ENCODE results near the gene ACOT11. TPM values are rescaled to one million over a fixed set of nuclear protein-coding genes. Genes with fewer than 3 reads are reported as not detected.

ACOT11 gene
- 0.50 TPM for polyA plus RNA-seq (2012; ENCODE audit: insufficient read length, low read depth)

DNA sequence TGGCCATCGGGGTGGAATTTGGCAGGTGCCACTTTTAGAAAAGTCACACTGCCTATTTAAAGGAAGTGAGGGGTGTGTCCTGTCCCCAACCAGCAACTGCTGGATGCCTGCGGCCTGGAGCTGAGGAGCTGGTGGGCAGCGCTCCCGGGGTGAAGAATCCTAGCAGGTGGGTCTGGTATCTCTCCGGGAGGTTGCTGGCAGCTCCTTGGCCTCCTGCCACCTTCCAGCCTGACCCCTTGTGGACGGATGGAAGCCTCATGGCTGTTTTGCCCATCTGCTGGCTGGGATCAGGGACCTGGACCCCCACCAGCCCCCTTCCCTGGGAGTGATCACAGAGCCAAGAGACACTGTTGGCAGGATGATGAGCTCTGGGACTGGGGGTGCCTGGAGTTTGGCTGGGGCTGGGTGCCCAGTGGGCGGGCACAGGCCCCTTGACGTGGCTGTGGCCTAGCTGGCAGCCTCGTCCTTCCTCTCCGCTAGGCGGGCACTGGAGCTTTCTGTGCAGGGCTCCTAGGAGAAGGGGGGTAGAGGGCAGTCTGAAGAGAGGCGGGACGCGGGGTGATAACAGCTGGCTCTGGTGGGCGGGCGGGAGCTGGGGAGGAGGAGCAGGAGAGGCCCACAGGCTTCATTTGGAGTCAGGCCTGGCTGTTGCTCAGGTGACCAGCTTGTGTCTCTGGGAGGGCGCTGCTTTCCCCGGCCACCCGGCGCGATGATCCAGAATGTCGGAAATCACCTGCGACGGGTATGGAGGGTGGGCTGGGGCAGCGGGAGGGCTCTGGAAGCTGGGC, at the start of gene ACOT11:
TSS of gene ACOT11 (plus strand) at position 628 of the 788 bp plus-strand sequence. CDS start at position 710, 82 bp downstream.
- TF ChIP-seq, protein P1, sequence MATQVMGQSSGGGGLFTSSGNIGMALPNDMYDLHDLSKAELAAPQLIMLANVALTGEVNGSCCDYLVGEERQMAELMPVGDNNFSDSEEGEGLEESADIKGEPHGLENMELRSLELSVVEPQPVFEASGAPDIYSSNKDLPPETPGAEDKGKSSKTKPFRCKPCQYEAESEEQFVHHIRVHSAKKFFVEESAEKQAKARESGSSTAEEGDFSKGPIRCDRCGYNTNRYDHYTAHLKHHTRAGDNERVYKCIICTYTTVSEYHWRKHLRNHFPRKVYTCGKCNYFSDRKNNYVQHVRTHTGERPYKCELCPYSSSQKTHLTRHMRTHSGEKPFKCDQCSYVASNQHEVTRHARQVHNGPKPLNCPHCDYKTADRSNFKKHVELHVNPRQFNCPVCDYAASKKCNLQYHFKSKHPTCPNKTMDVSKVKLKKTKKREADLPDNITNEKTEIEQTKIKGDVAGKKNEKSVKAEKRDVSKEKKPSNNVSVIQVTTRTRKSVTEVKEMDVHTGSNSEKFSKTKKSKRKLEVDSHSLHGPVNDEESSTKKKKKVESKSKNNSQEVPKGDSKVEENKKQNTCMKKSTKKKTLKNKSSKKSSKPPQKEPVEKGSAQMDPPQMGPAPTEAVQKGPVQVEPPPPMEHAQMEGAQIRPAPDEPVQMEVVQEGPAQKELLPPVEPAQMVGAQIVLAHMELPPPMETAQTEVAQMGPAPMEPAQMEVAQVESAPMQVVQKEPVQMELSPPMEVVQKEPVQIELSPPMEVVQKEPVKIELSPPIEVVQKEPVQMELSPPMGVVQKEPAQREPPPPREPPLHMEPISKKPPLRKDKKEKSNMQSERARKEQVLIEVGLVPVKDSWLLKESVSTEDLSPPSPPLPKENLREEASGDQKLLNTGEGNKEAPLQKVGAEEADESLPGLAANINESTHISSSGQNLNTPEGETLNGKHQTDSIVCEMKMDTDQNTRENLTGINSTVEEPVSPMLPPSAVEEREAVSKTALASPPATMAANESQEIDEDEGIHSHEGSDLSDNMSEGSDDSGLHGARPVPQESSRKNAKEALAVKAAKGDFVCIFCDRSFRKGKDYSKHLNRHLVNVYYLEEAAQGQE (IDR thresholded peaks at IDR 0.05; ENCODE audit: insufficient read depth in 1 of 2, low read depth in 2 of 2, low read length in 2 of 2): no peak
- TF ChIP-seq TAF1 (IDR thresholded peaks at IDR 0.05; ENCODE audit: borderline replicate concordance, insufficient read depth, low read length): no peak
- TF ChIP-seq POLR2AphosphoS5 (IDR thresholded peaks at IDR 0.05; ENCODE audit: low read depth, low read length): no peak
- TF ChIP-seq FOXP2 (optimal IDR thresholded peaks at IDR 0.05; ENCODE audit: borderline replicate concordance, extremely low read depth, extremely low read length, insufficient read depth): no peak
- no peak for TF ChIP-seq SIN3A (IDR thresholded peaks at IDR 0.05; ENCODE audit: borderline replicate concordance, insufficient read depth, low read length)

DNA sequence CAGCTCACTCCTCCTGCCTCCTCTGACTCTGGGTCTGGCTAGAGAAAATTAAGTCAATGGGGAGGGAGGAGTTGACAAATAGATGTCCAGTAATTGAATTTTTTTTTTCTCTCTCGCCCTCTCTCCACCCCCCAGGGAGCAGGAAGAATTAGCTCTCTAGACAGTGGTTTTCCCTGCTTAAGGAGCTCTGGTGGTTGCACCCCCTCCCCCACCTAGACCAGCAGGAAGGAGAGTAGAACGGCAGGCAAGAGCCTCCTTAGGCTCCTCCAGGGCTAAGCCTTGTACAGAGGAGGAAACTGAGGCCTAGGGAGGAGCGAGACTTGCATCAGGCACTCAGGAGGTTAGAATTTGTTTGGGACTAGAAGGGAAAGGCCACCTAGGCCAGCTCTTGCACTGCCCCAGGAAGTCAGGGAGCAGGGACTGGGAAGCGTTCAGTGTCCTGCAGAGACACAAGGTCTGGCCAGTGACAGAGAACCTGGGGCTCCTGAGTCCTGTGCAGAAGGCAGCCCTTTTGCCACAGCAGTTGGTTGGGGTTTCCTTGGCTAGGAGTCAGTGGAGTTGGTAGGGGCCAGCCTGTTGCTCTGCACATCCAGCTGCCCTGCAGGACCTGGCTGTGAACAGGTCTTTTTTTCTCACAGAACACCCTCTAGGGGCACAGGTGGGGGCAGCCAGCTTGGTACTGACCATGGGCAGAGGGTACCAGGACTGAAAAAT, 49.5 kb upstream of the ACOT11 start:
- TF ChIP-seq POLR2AphosphoS5 (IDR thresholded peaks at IDR 0.05; ENCODE audit: low read depth, low read length): no peak
- TF ChIP-seq, protein P1 (IDR thresholded peaks at IDR 0.05; ENCODE audit: insufficient read depth in 1 of 2, low read depth in 2 of 2, low read length in 2 of 2): no peak
- TF ChIP-seq SIN3A (IDR thresholded peaks at IDR 0.05; ENCODE audit: borderline replicate concordance, insufficient read depth, low read length): no peak

DNA sequence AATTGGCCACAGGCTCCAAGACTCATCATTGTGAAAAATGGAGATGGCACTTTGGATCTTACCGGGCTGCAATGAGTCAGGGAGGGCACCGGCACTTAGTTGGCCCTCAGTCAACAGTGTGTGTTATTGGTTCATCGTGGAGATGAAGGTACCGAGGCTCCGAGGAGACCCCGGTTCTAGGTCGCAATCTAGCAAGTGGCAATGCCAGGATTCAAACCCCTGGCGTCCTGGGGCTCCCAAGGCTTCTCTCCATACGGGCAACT, 49.0 kb upstream of the ACOT11 start:
- TF ChIP-seq SIN3A (IDR thresholded peaks at IDR 0.05; ENCODE audit: borderline replicate concordance, insufficient read depth, low read length): no peak
- no peak for TF ChIP-seq TAF1 (IDR thresholded peaks at IDR 0.05; ENCODE audit: borderline replicate concordance, insufficient read depth, low read length)
- TF ChIP-seq, protein P1 (IDR thresholded peaks at IDR 0.05; ENCODE audit: insufficient read depth in 1 of 2, low read depth in 2 of 2, low read length in 2 of 2): no peak
- no peak for TF ChIP-seq POLR2AphosphoS5 (IDR thresholded peaks at IDR 0.05; ENCODE audit: low read depth, low read length)
- no peak for TF ChIP-seq FOXP2 (optimal IDR thresholded peaks at IDR 0.05; ENCODE audit: borderline replicate concordance, extremely low read depth, extremely low read length, insufficient read depth)

DNA sequence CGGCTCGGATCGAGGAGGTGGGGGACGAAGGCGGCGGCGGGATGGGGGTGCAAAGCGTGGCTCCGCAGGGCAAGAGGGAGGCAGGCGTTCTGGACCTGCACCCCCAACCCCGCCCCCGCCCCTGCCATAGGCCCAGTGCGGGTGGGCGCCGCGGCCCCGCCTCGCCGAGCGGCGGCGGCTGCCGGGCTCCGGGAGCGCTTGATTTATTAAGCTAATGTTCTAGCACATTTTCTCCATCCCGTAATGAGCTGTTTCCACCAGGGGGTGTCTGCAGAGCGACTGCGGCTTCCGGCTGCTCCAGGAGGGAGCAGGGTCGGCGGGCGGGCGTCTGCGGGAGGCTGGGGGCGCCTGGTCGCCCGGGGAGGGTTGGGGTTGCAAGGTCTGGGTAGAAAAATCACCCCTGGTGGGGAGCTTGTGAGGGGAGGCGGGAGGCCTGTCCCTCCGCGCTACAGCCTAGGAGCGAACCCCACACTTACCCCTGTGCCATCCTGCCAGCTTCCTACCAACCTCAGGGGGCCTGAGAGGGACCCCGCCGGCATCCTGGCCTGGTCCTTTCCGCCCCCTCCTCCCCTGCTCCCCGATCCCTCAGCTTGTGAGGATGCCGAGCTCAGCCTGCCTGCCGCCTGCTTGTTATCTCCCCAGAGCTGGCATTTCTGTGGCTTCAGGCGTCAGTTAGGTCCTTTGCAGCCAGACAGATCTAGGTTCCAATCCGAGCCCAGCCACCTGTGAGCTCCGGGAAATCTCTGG, 48.5 kb upstream of the ACOT11 start:
- TF ChIP-seq TAF1 (IDR thresholded peaks at IDR 0.05; ENCODE audit: borderline replicate concordance, insufficient read depth, low read length) (no peak), POLR2AphosphoS5 (IDR thresholded peaks at IDR 0.05; ENCODE audit: low read depth, low read length) (no peak), SIN3A (IDR thresholded peaks at IDR 0.05; ENCODE audit: borderline replicate concordance, insufficient read depth, low read length) (no peak), FOXP2 (optimal IDR thresholded peaks at IDR 0.05; ENCODE audit: borderline replicate concordance, extremely low read depth, extremely low read length, insufficient read depth) (no peak)
- TF ChIP-seq, protein P1 (IDR thresholded peaks at IDR 0.05; ENCODE audit: insufficient read depth in 1 of 2, low read depth in 2 of 2, low read length in 2 of 2): no peak

Data from PFSK-1 (cell line).